ENCODE results near the gene MAGIX. TPM values are rescaled to one million over a fixed set of nuclear protein-coding genes. Genes with fewer than 3 reads are reported as not detected.

Gene MAGIX
- polyA plus RNA-seq, 1 of the 3 experiments (the other 2 are of a cell fraction), result 1.1 TPM

- ChIA-PET POLR2A (no interaction called here), CTCF (interaction anchor here (0.8 to 1.2 kb wide), 3 partner anchors 9 to 28 kb away, joined by 3 to 6 read pairs (median 4); no protein-coding TSS in a partner anchor)
- H4K20me1 ChIP-seq (ENCODE audit: insufficient read depth), result no peaks in the 10 kb centered on the region
- H3K79me2 ChIP-seq (ENCODE audit: insufficient read depth), result no peaks in the 10 kb centered on the region
- DNase-seq, result peak; percentile 14
- no peaks in the 10 kb centered on the region for H3K9me2 ChIP-seq
- no peak overlapping the region for H2AFZ ChIP-seq (ENCODE audit: low read depth)
- TF ChIP-seq USF1 (IDR thresholded peaks at IDR 0.05; ENCODE audit: borderline replicate concordance, low read depth) (no peak), REST (IDR thresholded peaks at IDR 0.05; ENCODE audit: low read depth, low read length) (no peak), NRF1 (IDR thresholded peaks at IDR 0.05; ENCODE audit: low read depth, low read length) (no peak), EP300 (IDR thresholded peaks at IDR 0.05; ENCODE audit: borderline replicate concordance in 1 of 2, low read depth in 1 of 2, low read length in 1 of 2) (no peak), IRF3 (IDR thresholded peaks at IDR 0.05; ENCODE audit: low read depth, low read length) (no peak), RXRA (IDR thresholded peaks at IDR 0.05; ENCODE audit: borderline replicate concordance, low read depth) (no peak), MAX (IDR thresholded peaks at IDR 0.05; ENCODE audit: low read depth) (no peak), GATA2 (CRISPR knock-in tag; IDR thresholded peaks at IDR 0.05) (no peak), MEF2A (IDR thresholded peaks at IDR 0.05; ENCODE audit: borderline replicate concordance, low read depth) (no peak), MXI1 (IDR thresholded peaks at IDR 0.05; ENCODE audit: low read depth, low read length) (no peak), TCF12 (IDR thresholded peaks at IDR 0.05) (no peak), ZBTB33 (IDR thresholded peaks at IDR 0.05; ENCODE audit: borderline replicate concordance, low read depth) (no peak), JUND (IDR thresholded peaks at IDR 0.05) (no peak), SMC3 (IDR thresholded peaks at IDR 0.05; ENCODE audit: low read depth, low read length) (no peak), RFX5 (IDR thresholded peaks at IDR 0.05; ENCODE audit: low read length) (no peak), RAD21 (IDR thresholded peaks at IDR 0.05; ENCODE audit: low read length) (no peak), USF2 (IDR thresholded peaks at IDR 0.05; ENCODE audit: borderline replicate concordance, low read depth, low read length) (no peak), GABPA (IDR thresholded peaks at IDR 0.05; ENCODE audit: low read depth) (no peak)
- no peaks in the 10 kb centered on the region for H3K9me3 ChIP-seq
- no peak overlapping the region for H3K4me2 ChIP-seq
- peaks cover 9% of the 10 kb centered on the region for H3F3A ChIP-seq (replicated peaks; ENCODE audit: insufficient read depth)
- no peaks in the 10 kb centered on the region; the same call in 1 of the 2 replicates for H3K27me3 ChIP-seq (ENCODE audit: insufficient read depth)
- H3K4me1 ChIP-seq (ENCODE audit: control insufficient read depth in 1 of 2, insufficient read depth in 2 of 2, low read depth in 1 of 2, low read length in 1 of 2), result peaks cover 4 to 11% of the 10 kb centered on the region in 2 experiments; a peak in 1 of 4 replicates
- H3K9ac ChIP-seq, result no peak overlapping the region
- no peaks in the 10 kb centered on the region for H3K36me3 ChIP-seq (replicated peaks in 1 of 2; ENCODE audit: control insufficient read depth in 1 of 2, insufficient read depth in 2 of 2, low read length in 1 of 2)
- WGBS (ENCODE audit: low lambda C conversion rate), result 61% methylated on average over 24 of the region's 31 CpGs
- H3K4me3 ChIP-seq (ENCODE audit: low read depth in 2 of 2, low read length in 1 of 2), result no peak overlapping the region
- no peak overlapping the region for H3K27ac ChIP-seq (ENCODE audit: low read depth in 2 of 2, low read length in 1 of 2)
These were observed 2.2 kb downstream of the MAGIX start for GRCh38 chrX:49164589-49165360.

All from SK-N-SH (cell line).